HG03196 (cell line): ENCODE results near the gene ADGRG4.
A peak's percentile ranks its signal among the peaks of the same experiment; 100 is the strongest.
"Not testable (repeated sequence)": the region's sequence is repeated elsewhere in the genome, so short reads cannot be mapped to it uniquely, and the experiment has no call there.

ENCODE experiments used
- ATAC-seq: cut with Tn5 transposase; IDR thresholded peaks from one replicate; pipeline ENCODE4 v1.9.1; 2021; ENCODE audit not compliant: unreplicated experiment

Gene ADGRG4

GRCh38 chrX:136300721-136301120, at the start of gene ADGRG4:
TSS of gene ADGRG4 (plus strand) at chrX:136300963. CDS start at chrX:136308778, 7,815 bp downstream.
- ATAC-seq, result not testable (repeated sequence)

GRCh38 chrX:136251041-136251991, 49.4 kb upstream of the ADGRG4 start, which contains the start of gene MAP7D3:
TSS of gene MAP7D3 (minus strand) at chrX:136251400. CDS start at chrX:136251358, 42 bp downstream.
- ATAC-seq, result peak; percentile 85

- ATAC-seq, result no peak
Measured at GRCh38 chrX:136255541-136255940, 45.2 kb upstream of the ADGRG4 start.

GRCh38 chrX:136256026-136256425, 44.7 kb upstream of the ADGRG4 start:
- no peak for ATAC-seq

GRCh38 chrX:136258951-136259350, 41.8 kb upstream of the ADGRG4 start:
- ATAC-seq, result no peak

GRCh38 chrX:136259543-136259942, 41.2 kb upstream of the ADGRG4 start:
- no peak for ATAC-seq

GRCh38 chrX:136260776-136261175, 40.0 kb upstream of the ADGRG4 start:
- no peak for ATAC-seq

- ATAC-seq, result no peak
Measured at GRCh38 chrX:136261321-136261720, 39.4 kb upstream of the ADGRG4 start.

- no peak for ATAC-seq
Measured at GRCh38 chrX:136262243-136262642, 38.5 kb upstream of the ADGRG4 start.

- no peak for ATAC-seq
Measured at GRCh38 chrX:136262812-136263315, 37.9 kb upstream of the ADGRG4 start.

GRCh38 chrX:136266828-136267227, 33.9 kb upstream of the ADGRG4 start:
- no peak for ATAC-seq

GRCh38 chrX:136268051-136269048, 32.4 kb upstream of the ADGRG4 start:
- peak; percentile 49 for ATAC-seq

- no peak for ATAC-seq
Measured at GRCh38 chrX:136269921-136270320, 30.8 kb upstream of the ADGRG4 start.

- ATAC-seq, result peak; percentile 52
Measured at GRCh38 chrX:136271300-136271699, 29.5 kb upstream of the ADGRG4 start.

GRCh38 chrX:136272325-136272724, 28.4 kb upstream of the ADGRG4 start:
- ATAC-seq, result no peak

- ATAC-seq, result no peak
Measured at GRCh38 chrX:136273986-136274385, 26.8 kb upstream of the ADGRG4 start.

GRCh38 chrX:136275553-136275952, 25.2 kb upstream of the ADGRG4 start:
- no peak for ATAC-seq

GRCh38 chrX:136286375-136286774, 14.4 kb upstream of the ADGRG4 start:
- ATAC-seq, result not testable (repeated sequence)

- no peak for ATAC-seq
Measured at GRCh38 chrX:136291824-136292223, 8.9 kb upstream of the ADGRG4 start.

GRCh38 chrX:136292656-136293055, 8.1 kb upstream of the ADGRG4 start:
- no peak for ATAC-seq

GRCh38 chrX:136295380-136295779, 5.4 kb upstream of the ADGRG4 start:
- no peak for ATAC-seq
